Neural crest cell (in vitro differentiated cells): ENCODE measurements around the gene FANCI. TPM values are rescaled to one million over a fixed set of nuclear protein-coding genes. Genes with fewer than 3 reads are reported as not detected.

Experiments used
- DNase-seq: peaks from one replicate; pipeline ENCODE4 v3.0.0; 2021; ENCODE audit warnings: low read depth, mixed read lengths, low spot score
- H3K27ac Mint-ChIP-seq: one replicate; pipeline ENCODE4 v1.8.0; 2021; ENCODE audit warnings: mild to moderate bottlenecking, mixed read lengths; ENCODE audit not compliant: unreplicated experiment
- H3K27me3 Mint-ChIP-seq: 2 replicates; pipeline ENCODE4 v1.8.0; 2021; ENCODE audit warnings: low read depth, mild to moderate bottlenecking, mixed read lengths
- H3K36me3 Mint-ChIP-seq: 2 replicates; pipeline ENCODE4 v1.8.0; 2021; ENCODE audit warnings: low read depth, mild to moderate bottlenecking, mixed read lengths
- H3K4me1 Mint-ChIP-seq: 2 replicates; pipeline ENCODE4 v1.8.0; 2021; ENCODE audit warnings: mixed read lengths
- H3K4me3 Mint-ChIP-seq: one replicate; pipeline ENCODE4 v1.8.0; 2021; ENCODE audit warnings: mild to moderate bottlenecking, mixed read lengths
- H3K9me3 Mint-ChIP-seq: 2 replicates; pipeline ENCODE4 v1.8.0; 2021; ENCODE audit warnings: mixed read lengths
- long read RNA-seq: library from polyadenylated mRNA; unstranded; transcript quantifications from one replicate; pipeline ENCODE4 v2.0.0, GENCODE V29; 2020
- total RNA-seq: library from RNA; stranded (reverse); gene quantifications from 2 replicates; pipeline ENCODE4 v1.2.1, GENCODE V29; 2021
- TF ChIP-seq, protein P1 (sequence below): fragments of 200-600 bp; sonication (generic); conservative IDR thresholded peaks from 2 replicates; pipeline ENCODE4 v1.5.0; 2021; ENCODE audit warnings: antibody characterized with exemption, mild to moderate bottlenecking

FANCI gene
- 164 and 172 TPM in 2 replicates for total RNA-seq
- long read RNA-seq, full-length matches to known transcripts: 59 of 351 reads
- long read RNA-seq, partial matches to known transcripts: 87 of 351 reads
- long read RNA-seq, other reads (novel, unspliced or antisense): 205 of 351 reads

DNA sequence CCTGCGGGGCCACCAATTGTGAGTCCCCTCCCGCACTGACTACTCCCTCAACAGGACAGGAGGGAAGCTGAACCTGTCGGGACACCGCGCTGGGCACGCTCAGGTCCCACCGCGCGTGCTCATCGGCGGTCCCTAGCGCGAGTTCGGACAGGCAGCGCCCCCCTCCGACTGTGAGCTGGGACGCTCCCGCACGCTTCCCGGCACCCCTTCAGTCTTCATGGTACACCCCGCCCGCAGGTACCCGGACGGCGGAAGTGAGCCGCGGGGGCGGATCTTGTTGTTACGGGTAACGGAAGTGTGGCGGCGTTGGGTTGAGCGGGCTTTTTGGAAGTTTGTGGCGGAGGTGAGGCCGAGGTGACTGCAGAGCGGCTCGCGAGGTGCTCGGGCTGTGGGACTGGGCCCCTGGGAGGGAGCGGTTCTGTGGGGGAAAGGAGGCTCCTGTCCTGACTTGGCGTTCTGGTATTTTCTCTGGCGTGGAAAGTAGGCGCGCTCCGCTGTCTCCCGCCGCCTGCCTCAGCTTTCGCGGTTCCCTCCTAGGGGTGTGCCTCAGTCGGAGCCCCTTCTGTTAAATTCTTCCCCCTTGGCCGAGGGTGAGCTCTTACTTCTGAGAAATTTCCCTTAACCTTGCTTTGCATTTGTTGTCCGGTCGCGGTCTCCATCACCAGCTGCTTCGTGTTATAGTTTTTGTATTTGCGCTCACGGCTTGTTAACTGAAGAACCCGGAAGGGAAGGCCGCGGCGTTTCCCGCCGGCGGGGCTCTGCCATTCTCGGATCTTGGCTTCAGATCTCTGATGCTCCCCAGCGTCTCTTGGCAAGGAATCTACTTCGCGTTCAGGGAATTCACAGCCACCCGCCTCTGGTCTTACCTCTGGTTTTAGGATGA, at the start of gene FANCI:
FANCI (plus strand) TSS at position 289 of the 883 bp plus-strand sequence. CDS start 3,669 bp downstream, outside the sequence.
- Mint-ChIP-seq H3K4me1 (peaks cover 36% of the 10 kb centered on the region), H3K27ac (peak within 1 kb of the TSS; percentile 94), H3K36me3 (peaks cover 18% of the 10 kb centered on the region), H3K4me3 (peak within 1 kb of the TSS; percentile 94), H3K9me3 (no peaks in the 10 kb centered on the region), H3K27me3 (no peaks in the 10 kb centered on the region)
- TF ChIP-seq, protein P1, sequence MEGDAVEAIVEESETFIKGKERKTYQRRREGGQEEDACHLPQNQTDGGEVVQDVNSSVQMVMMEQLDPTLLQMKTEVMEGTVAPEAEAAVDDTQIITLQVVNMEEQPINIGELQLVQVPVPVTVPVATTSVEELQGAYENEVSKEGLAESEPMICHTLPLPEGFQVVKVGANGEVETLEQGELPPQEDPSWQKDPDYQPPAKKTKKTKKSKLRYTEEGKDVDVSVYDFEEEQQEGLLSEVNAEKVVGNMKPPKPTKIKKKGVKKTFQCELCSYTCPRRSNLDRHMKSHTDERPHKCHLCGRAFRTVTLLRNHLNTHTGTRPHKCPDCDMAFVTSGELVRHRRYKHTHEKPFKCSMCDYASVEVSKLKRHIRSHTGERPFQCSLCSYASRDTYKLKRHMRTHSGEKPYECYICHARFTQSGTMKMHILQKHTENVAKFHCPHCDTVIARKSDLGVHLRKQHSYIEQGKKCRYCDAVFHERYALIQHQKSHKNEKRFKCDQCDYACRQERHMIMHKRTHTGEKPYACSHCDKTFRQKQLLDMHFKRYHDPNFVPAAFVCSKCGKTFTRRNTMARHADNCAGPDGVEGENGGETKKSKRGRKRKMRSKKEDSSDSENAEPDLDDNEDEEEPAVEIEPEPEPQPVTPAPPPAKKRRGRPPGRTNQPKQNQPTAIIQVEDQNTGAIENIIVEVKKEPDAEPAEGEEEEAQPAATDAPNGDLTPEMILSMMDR: no peak
- DNase-seq: peak; percentile 97

- TF ChIP-seq, protein P1: no peak
- Mint-ChIP-seq H3K27me3 (no peaks in the 10 kb centered on the region), H3K27ac (no peak overlapping the region), H3K9me3 (no peaks in the 10 kb centered on the region), H3K4me3 (no peak overlapping the region), H3K4me1 (peaks cover 49% of the 10 kb centered on the region), H3K36me3 (peaks cover 10% of the 10 kb centered on the region)
- no peak for DNase-seq
These were observed 49.2 kb upstream of the FANCI start for GRCh38 chr15:89194608-89195007.

GRCh38 chr15:89195836-89196235, 47.9 kb upstream of the FANCI start:
- TF ChIP-seq, protein P1: no peak
- Mint-ChIP-seq H3K4me1 (peaks cover 56% of the 10 kb centered on the region), H3K4me3 (no peak overlapping the region), H3K36me3 (peaks cover 10% of the 10 kb centered on the region), H3K27me3 (no peaks in the 10 kb centered on the region), H3K9me3 (no peaks in the 10 kb centered on the region), H3K27ac (peak overlapping the region; percentile 70)
- DNase-seq: no peak

GRCh38 chr15:89196241-89196640, 47.5 kb upstream of the FANCI start:
- TF ChIP-seq, protein P1: no peak
- DNase-seq: no peak
- Mint-ChIP-seq H3K36me3 (peaks cover 10% of the 10 kb centered on the region), H3K27me3 (no peaks in the 10 kb centered on the region), H3K4me3 (no peak overlapping the region), H3K27ac (peak overlapping the region; percentile 70), H3K4me1 (peaks cover 58% of the 10 kb centered on the region), H3K9me3 (no peaks in the 10 kb centered on the region)

- Mint-ChIP-seq H3K4me3 (peak overlapping the region; percentile 48), H3K9me3 (no peaks in the 10 kb centered on the region), H3K4me1 (peaks cover 66% of the 10 kb centered on the region)
These were observed 46.8 kb upstream of the FANCI start for GRCh38 chr15:89196994-89197393.

More at GRCh38 chr15:89196994-89197393, 46.8 kb upstream of the FANCI start:
- DNase-seq: no peak
- peaks cover 10% of the 10 kb centered on the region for H3K36me3 Mint-ChIP-seq
- TF ChIP-seq, protein P1: no peak
- peak overlapping the region; percentile 95 for H3K27ac Mint-ChIP-seq
- H3K27me3 Mint-ChIP-seq: no peaks in the 10 kb centered on the region
